ENCODE data around the gene OR10A2.
"Not testable (repeated sequence)": the region's sequence is repeated elsewhere in the genome, so short reads cannot be mapped to it uniquely, and the experiment has no call there.

The OR10A2 gene

GRCh38 chr11:6845383-6845782, 17.5 kb upstream of the OR10A2 start, which contains the start of gene OR10A5:
Gene OR10A5, plus strand, starts transcription at chr11:6845683. Its CDS starts 0 bp downstream, at chr11:6845683.
- DNase-seq (ENCODE audit: low read depth, low spot score): no peak
- no peak within 1 kb of the TSS for H3K4me3 ChIP-seq (ENCODE audit: low read depth, low read length)
- CTCF ChIA-PET: no interaction called here
- TF ChIP-seq CTCF (IDR thresholded peaks at IDR 0.05; ENCODE audit: insufficient read depth, low read length, missing control alignments): no peak
- POLR2A ChIA-PET: no interaction called here

GRCh38 chr11:6850526-6850925, 12.3 kb upstream of the OR10A2 start:
- no peak for DNase-seq (ENCODE audit: low read depth, low spot score)
- ChIA-PET POLR2A (no interaction called here), CTCF (no interaction called here)
- no peak overlapping the region for H3K4me3 ChIP-seq (ENCODE audit: low read depth, low read length)
- no peak for TF ChIP-seq CTCF (IDR thresholded peaks at IDR 0.05; ENCODE audit: insufficient read depth, low read length, missing control alignments)

- POLR2A ChIA-PET; CTCF ChIA-PET; H3K4me3 ChIP-seq (ENCODE audit: low read depth, low read length); DNase-seq (ENCODE audit: low read depth, low spot score): not testable (repeated sequence)
These were observed 8.1 kb upstream of the OR10A2 start for GRCh38 chr11:6854801-6855200.

GRCh38 chr11:6855971-6856541, 6.8 kb upstream of the OR10A2 start:
- CTCF ChIA-PET: interaction anchor here (1.1 kb wide), 1 partner anchor 44 kb away, joined by 3 read pairs; no protein-coding TSS in a partner anchor
- POLR2A ChIA-PET: no interaction called here
- TF ChIP-seq CTCF (IDR thresholded peaks at IDR 0.05; ENCODE audit: insufficient read depth, low read length, missing control alignments): no peak
- no peak overlapping the region for H3K4me3 ChIP-seq (ENCODE audit: low read depth, low read length)
- no peak for DNase-seq (ENCODE audit: low read depth, low spot score)

GRCh38 chr11:6856871-6857270, 6.0 kb upstream of the OR10A2 start:
- no peak for TF ChIP-seq CTCF (IDR thresholded peaks at IDR 0.05; ENCODE audit: insufficient read depth, low read length, missing control alignments)
- CTCF ChIA-PET: no interaction called here

GRCh38 chr11:6864438-6864837, 1.6 kb downstream of the OR10A2 start:
- no peak for TF ChIP-seq CTCF (IDR thresholded peaks at IDR 0.05; ENCODE audit: insufficient read depth, low read length, missing control alignments)
- ChIA-PET POLR2A (no interaction called here), CTCF (no interaction called here)
- no peak for DNase-seq (ENCODE audit: low read depth, low spot score)
- H3K4me3 ChIP-seq (ENCODE audit: low read depth, low read length): no peak overlapping the region

More at GRCh38 chr11:6856871-6857270, 6.0 kb upstream of the OR10A2 start:
- POLR2A ChIA-PET: no interaction called here
- no peak overlapping the region for H3K4me3 ChIP-seq (ENCODE audit: low read depth, low read length)
- no peak for DNase-seq (ENCODE audit: low read depth, low spot score)

- no peak for DNase-seq (ENCODE audit: low read depth, low spot score)
- ChIA-PET POLR2A (no interaction called here), CTCF (no interaction called here)
- no peak for TF ChIP-seq CTCF (IDR thresholded peaks at IDR 0.05; ENCODE audit: insufficient read depth, low read length, missing control alignments)
- H3K4me3 ChIP-seq (ENCODE audit: low read depth, low read length): no peak overlapping the region
These were observed 8.4 kb downstream of the OR10A2 start for GRCh38 chr11:6871278-6871677.
